Kidney (tissue), 14 donors: ENCODE results near the gene FZD10. TPM values are rescaled to one million over a fixed set of nuclear protein-coding genes. Genes with fewer than 3 reads are reported as not detected.

Experiments
- DNase-seq, 5 donors: peaks; one replicate each; pipeline ENCODE4 v3.0.0-alpha.2; 2013 to 2020
- FAIRE-seq: peaks from 2 replicates; lab custom pipeline; 2012; peaks lifted over from hg19 to GRCh38; lab: Jason Lieb, UNC
- H3K27ac ChIP-seq, 2 donors: one replicate each; pipeline ENCODE4 v1.7.0; 2013; ENCODE audit warnings: low read depth in 2 of 2, low read length in 2 of 2, inconsistent platforms in 1 of 2
- H3K27me3 ChIP-seq: one replicate; pipeline ENCODE4 v1.7.1; 2013; ENCODE audit warnings: low read length, inconsistent platforms; ENCODE audit not compliant: control insufficient read depth, insufficient read depth
- H3K36me3 ChIP-seq, 3 donors: one replicate each; pipeline versions ENCODE4 v1.7.0 to v1.7.1; 2013; ENCODE audit warnings: low read length in 3 of 3, control low read depth in 1 of 3, inconsistent platforms in 1 of 3; ENCODE audit not compliant: insufficient read depth in 3 of 3, control insufficient read depth in 2 of 3
- H3K4me1 ChIP-seq, 3 donors: one replicate each; pipeline versions ENCODE4 v1.7.0 to v1.7.1; 2013; ENCODE audit warnings: low read length in 3 of 3, inconsistent platforms in 1 of 3, low read depth in 1 of 3; ENCODE audit not compliant: control insufficient read depth in 2 of 3, insufficient read depth in 2 of 3
- H3K4me3 ChIP-seq, 3 donors: one replicate each; pipeline versions ENCODE4 v1.7.0 to v1.8.1; 2013; ENCODE audit warnings: low read length in 3 of 3, control low read depth in 1 of 3, inconsistent platforms in 1 of 3
- H3K9ac ChIP-seq, 3 donors: one replicate each; pipeline versions ENCODE4 v1.7.0 to v1.7.1; 2013; ENCODE audit warnings: low read length in 3 of 3, control low read depth in 1 of 3, inconsistent platforms in 1 of 3
- H3K9me3 ChIP-seq, 3 donors: one replicate each; pipeline versions ENCODE4 v1.7.0 to v1.7.1; 2013; ENCODE audit warnings: low read length in 3 of 3, control low read depth in 1 of 3, inconsistent platforms in 1 of 3; ENCODE audit not compliant: control insufficient read depth in 2 of 3, insufficient read depth in 1 of 3
- intact Hi-C: fragments of 100-400 bp; cut with DNase I; formaldehyde crosslinking; loops from one replicate; pipeline ENCODE4 v1.11.1; 2022
- polyA plus RNA-seq: library from polyadenylated mRNA; stranded (reverse); fragments of 350-450 nt; fragmentation: Illumina TruSeq; extraction: RNeasy Lipid Tissue Mini Kit (QIAGEN cat#74804); gene quantifications from one replicate; pipeline ENCODE4 v1.2.3, GENCODE V29; 2014; ENCODE audit warnings: low read depth, low replicate concordance; ENCODE audit not compliant: insufficient read depth
- total RNA-seq: library from RNA; stranded (reverse); fragmentation: NEBNext Ultra II Directional; extraction: Animal tissue kit (Norgen Biotek cat#: 25700); gene quantifications from one replicate; pipeline ENCODE4 v1.2.1, GENCODE V29; 2021
- TF ChIP-seq, protein P1 (sequence below): IDR thresholded peaks from 3 replicates; pipeline ENCODE4 v1.5.1; 2012; ENCODE audit warnings: mild to moderate bottlenecking, moderate library complexity, borderline replicate concordance; ENCODE audit not compliant: insufficient read depth; ENCODE audit errors: extremely low read depth
- donor health status: control.
- donor health status: control.
- donor health status: control.
- donor health status: control.
- donor health status: control.
- donor health status: DM: yes; HTN: yes; CAD: no.
- donor health status: Normal renal cell carcinoma (clear cell type).

Gene FZD10
- total and polyA plus RNA-seq, 2 donors from 2014 or later, result 0.11 to 0.57 TPM

GRCh38 chr12:130119241-130119861 lies 42.9 kb upstream of the FZD10 start:
- no peak for FAIRE-seq
- TF ChIP-seq, protein P1, sequence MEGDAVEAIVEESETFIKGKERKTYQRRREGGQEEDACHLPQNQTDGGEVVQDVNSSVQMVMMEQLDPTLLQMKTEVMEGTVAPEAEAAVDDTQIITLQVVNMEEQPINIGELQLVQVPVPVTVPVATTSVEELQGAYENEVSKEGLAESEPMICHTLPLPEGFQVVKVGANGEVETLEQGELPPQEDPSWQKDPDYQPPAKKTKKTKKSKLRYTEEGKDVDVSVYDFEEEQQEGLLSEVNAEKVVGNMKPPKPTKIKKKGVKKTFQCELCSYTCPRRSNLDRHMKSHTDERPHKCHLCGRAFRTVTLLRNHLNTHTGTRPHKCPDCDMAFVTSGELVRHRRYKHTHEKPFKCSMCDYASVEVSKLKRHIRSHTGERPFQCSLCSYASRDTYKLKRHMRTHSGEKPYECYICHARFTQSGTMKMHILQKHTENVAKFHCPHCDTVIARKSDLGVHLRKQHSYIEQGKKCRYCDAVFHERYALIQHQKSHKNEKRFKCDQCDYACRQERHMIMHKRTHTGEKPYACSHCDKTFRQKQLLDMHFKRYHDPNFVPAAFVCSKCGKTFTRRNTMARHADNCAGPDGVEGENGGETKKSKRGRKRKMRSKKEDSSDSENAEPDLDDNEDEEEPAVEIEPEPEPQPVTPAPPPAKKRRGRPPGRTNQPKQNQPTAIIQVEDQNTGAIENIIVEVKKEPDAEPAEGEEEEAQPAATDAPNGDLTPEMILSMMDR, result no peak
- no peaks in the 10 kb centered on the region for H3K4me1 ChIP-seq
- peak in 1 of 5 donors; percentile 51 for DNase-seq
- no peak overlapping the region for H3K4me3 ChIP-seq
- no peak overlapping the region for H3K27ac ChIP-seq
- H3K27me3 ChIP-seq, result peaks cover 5% of the 10 kb centered on the region
- no peaks in the 10 kb centered on the region for H3K9me3 ChIP-seq
- H3K36me3 ChIP-seq, result no peaks in the 10 kb centered on the region
- intact Hi-C loops, result no loop called here
- H3K9ac ChIP-seq, result no peak overlapping the region

DNA sequence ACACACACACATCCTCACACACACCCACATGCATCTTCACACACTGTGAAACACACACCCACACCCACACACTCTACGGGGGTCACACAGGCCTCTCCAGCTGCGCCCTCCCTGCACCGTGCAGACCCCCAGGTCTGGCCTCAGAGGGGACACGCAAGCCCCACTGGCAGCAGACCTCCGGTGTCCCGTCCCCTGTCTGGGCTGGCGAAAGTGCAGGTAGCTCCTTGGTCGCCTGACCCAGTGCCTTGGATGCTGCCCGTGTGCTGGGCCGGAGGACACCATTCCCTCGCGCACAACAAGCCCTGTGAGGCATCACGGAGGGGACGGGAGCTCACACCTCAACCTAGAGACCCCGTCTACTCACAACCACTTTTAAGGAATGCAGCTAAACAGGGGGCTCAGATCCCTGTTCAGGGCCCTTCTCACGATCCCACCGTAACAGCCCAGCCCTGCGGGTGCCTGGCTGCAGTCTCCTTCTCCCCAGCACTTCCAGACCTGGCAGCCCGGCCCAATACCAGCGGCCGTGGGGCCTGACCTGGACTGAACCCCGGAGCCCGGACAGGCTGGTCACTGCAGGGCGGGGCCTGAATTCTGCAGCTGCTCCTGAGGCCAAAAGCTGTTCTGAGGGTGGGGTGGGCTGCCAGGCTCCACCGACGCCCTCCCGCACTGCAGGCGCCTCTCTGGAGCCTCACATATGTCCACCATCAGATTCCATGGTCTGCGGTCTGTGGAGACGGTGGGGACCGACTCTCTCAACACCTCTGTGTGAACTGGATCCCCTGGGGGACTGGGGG lies 42.1 kb upstream of the FZD10 start:
- H3K36me3 ChIP-seq, result no peaks in the 10 kb centered on the region
- peaks cover 5% of the 10 kb centered on the region for H3K27me3 ChIP-seq
- TF ChIP-seq, protein P1, result no peak
- DNase-seq (peak in 1 of 5 donors; percentile 54), FAIRE-seq (no peak)
- H3K4me3 ChIP-seq, result no peak overlapping the region
- no peak overlapping the region for H3K27ac ChIP-seq
- intact Hi-C loops, result no loop called here
- H3K9ac ChIP-seq, result no peak overlapping the region
- H3K9me3 ChIP-seq, result no peaks in the 10 kb centered on the region
- H3K4me1 ChIP-seq, result no peaks in the 10 kb centered on the region

- H3K4me3 ChIP-seq, result no peak overlapping the region
- no peak overlapping the region for H3K27ac ChIP-seq
- H3K9me3 ChIP-seq, result no peaks in the 10 kb centered on the region
- H3K9ac ChIP-seq, result no peak overlapping the region
- H3K4me1 ChIP-seq, result no peaks in the 10 kb centered on the region
- intact Hi-C loops, result no loop called here
- FAIRE-seq (no peak), DNase-seq (no peak)
- H3K27me3 ChIP-seq, result peaks cover 5% of the 10 kb centered on the region
- TF ChIP-seq, protein P1, result no peak
- no peaks in the 10 kb centered on the region for H3K36me3 ChIP-seq
These were observed 40.9 kb upstream of the FZD10 start for GRCh38 chr12:130121226-130122000.
